Subcutaneous abdominal adipose tissue (tissue), 5 donors: Measurements from ENCODE around the gene ZDHHC18.
A peak's percentile ranks its signal among the peaks of the same experiment; 100 is the strongest.
"Not testable (repeated sequence)": the region's sequence is repeated elsewhere in the genome, so short reads cannot be mapped to it uniquely, and the experiment has no call there.

Experiments
- H3K27ac ChIP-seq: one replicate; pipeline ENCODE4 v1.7.0; 2013; ENCODE audit warnings: low read depth, mild to moderate bottlenecking, inconsistent platforms, low read length, moderate library complexity
- H3K27me3 ChIP-seq, 5 donors: one replicate each; pipeline ENCODE4 v1.7.0; 2013; ENCODE audit warnings: low read length in 5 of 5, inconsistent platforms in 1 of 5; ENCODE audit not compliant: control insufficient read depth in 5 of 5, insufficient read depth in 4 of 5
- H3K36me3 ChIP-seq, 5 donors: one replicate each; pipeline ENCODE4 v1.7.0; 2013; ENCODE audit warnings: low read length in 5 of 5; ENCODE audit not compliant: control insufficient read depth in 5 of 5, insufficient read depth in 5 of 5
- H3K4me1 ChIP-seq, 5 donors: one replicate each; pipeline ENCODE4 v1.7.0; 2013; ENCODE audit warnings: low read length in 5 of 5, mild to moderate bottlenecking in 3 of 5, moderate library complexity in 1 of 5; ENCODE audit not compliant: control insufficient read depth in 5 of 5, insufficient read depth in 5 of 5
- H3K4me3 ChIP-seq, 5 donors: one replicate each; pipeline ENCODE4 v1.7.0; 2013; ENCODE audit warnings: low read length in 5 of 5, low read depth in 1 of 5
- H3K9ac ChIP-seq, 5 donors: one replicate each; pipeline ENCODE4 v1.7.0; 2013; ENCODE audit warnings: low read length in 5 of 5, mild to moderate bottlenecking in 4 of 5, moderate library complexity in 3 of 5
- H3K9me3 ChIP-seq, 5 donors: one replicate each; pipeline ENCODE4 v1.7.0; 2013; ENCODE audit warnings: low read length in 5 of 5; ENCODE audit not compliant: control insufficient read depth in 5 of 5
- donor health status: healthy.
- donor health status: healthy.
- donor health status: healthy.
- donor health status: healthy.
- donor health status: healthy.

Gene ZDHHC18

DNA sequence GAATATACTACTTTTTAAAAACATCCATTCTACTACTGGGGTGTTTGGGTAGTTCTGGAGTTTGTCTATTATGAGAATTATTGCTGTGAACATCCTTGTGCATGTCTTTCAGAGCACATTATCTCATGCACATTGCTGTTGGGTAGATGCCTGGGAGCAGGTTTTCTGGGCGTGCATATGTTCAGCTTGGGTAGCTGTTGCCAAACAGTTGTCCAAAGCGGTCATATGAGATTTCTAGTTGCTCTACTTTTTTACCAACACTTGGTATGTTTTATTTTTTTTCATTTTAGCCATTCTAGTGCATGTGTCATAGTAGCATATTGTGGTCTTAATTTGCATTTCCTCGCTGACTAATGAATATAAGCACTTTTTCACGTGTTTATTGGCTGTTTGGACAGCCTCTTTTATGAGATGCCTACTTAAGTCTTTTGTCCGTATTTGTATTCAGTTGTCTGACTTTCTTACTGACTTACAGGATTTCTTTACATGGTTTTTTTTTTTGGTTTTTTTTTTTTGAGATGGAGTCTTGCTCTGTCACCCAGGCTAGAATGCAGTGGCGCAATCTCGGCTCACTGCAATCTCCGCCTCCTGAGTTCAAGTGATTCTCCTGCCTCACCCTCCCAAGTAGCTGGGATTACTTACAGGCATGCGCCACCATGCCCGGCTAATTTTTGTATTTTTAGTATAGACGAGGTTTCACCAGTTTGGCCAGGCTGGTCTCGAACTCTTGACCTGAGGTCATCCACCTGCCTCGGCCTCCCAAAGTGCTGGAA lies 18.1 kb downstream of the ZDHHC18 start:
- Histone ChIP-seq H3K27ac (no peak overlapping the region), H3K36me3 (peaks cover 5 to 64% (median 56%) of the 10 kb centered on the region in 5 donors), H3K4me3 (no peak overlapping the region), H3K9ac (no peak overlapping the region), H3K27me3 (no peaks in the 10 kb centered on the region), H3K9me3 (no peaks in the 10 kb centered on the region), H3K4me1 (peaks cover 0 to 10% (median 4%) of the 10 kb centered on the region in 5 donors)

DNA sequence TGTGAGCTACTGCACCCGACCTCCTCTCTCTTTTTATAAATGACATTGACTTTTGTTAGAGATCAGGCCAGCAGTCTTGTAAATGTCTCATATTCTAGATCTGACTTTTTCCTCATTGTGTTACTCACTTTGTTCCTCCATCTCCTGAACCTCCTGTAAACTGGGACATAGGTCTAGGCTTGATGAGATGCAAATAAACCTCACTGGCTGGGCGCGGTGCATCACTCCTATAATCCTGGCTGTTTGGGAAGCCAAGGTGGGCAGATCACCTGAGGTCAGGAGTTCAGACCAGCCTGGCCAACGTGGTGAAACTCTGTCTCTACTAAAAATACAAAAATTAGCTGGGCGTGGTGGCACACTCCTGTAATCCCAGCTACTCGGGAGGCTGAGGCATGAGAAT lies 21.3 kb downstream of the ZDHHC18 start:
- H3K27ac ChIP-seq, H3K4me3 ChIP-seq, H3K27me3 ChIP-seq, H3K9ac ChIP-seq, H3K9me3 ChIP-seq: not testable (repeated sequence)
- peaks cover 0 to 71% (median 66%) of the 10 kb centered on the region in 5 donors for H3K36me3 ChIP-seq
- peaks cover 0 to 10% (median 6%) of the 10 kb centered on the region in 5 donors for H3K4me1 ChIP-seq

- H3K4me1 ChIP-seq, result peaks cover 0 to 10% (median 6%) of the 10 kb centered on the region in 5 donors
- H3K36me3 ChIP-seq, result peaks cover 0 to 75% (median 66%) of the 10 kb centered on the region in 5 donors
- no peak overlapping the region for H3K4me3 ChIP-seq
- no peaks in the 10 kb centered on the region for H3K27me3 ChIP-seq
- H3K9me3 ChIP-seq, result no peaks in the 10 kb centered on the region
- no peak overlapping the region for H3K27ac ChIP-seq
- H3K9ac ChIP-seq, result peak overlapping the region in 1 of 5 donors; percentile 17
Measured at GRCh38 chr1:26848499-26848898, 22.0 kb downstream of the ZDHHC18 start.

GRCh38 chr1:26848941-26849774 lies 22.7 kb downstream of the ZDHHC18 start:
- H3K9ac ChIP-seq, result peak overlapping the region in 1 of 5 donors; percentile 17
- H3K4me1 ChIP-seq, result peaks cover 0 to 10% (median 6%) of the 10 kb centered on the region in 5 donors
- H3K36me3 ChIP-seq, result peaks cover 0 to 77% (median 70%) of the 10 kb centered on the region in 5 donors
- H3K27ac ChIP-seq, result no peak overlapping the region
- no peaks in the 10 kb centered on the region for H3K9me3 ChIP-seq
- no peak overlapping the region for H3K4me3 ChIP-seq
- no peaks in the 10 kb centered on the region for H3K27me3 ChIP-seq

- no peak overlapping the region for H3K9ac ChIP-seq
- peaks cover 0 to 93% (median 90%) of the 10 kb centered on the region in 5 donors for H3K36me3 ChIP-seq
- no peaks in the 10 kb centered on the region for H3K27me3 ChIP-seq
- no peak overlapping the region for H3K4me3 ChIP-seq
- no peak overlapping the region for H3K27ac ChIP-seq
- peaks cover 0 to 8% (median 6%) of the 10 kb centered on the region in 5 donors for H3K4me1 ChIP-seq
- H3K9me3 ChIP-seq, result no peaks in the 10 kb centered on the region
Measured at GRCh38 chr1:26851106-26851684, 24.7 kb downstream of the ZDHHC18 start.

GRCh38 chr1:26852701-26853100 lies 26.2 kb downstream of the ZDHHC18 start:
- Histone ChIP-seq H3K4me1 (peaks cover 0 to 8% (median 6%) of the 10 kb centered on the region in 5 donors), H3K9ac (no peak overlapping the region), H3K4me3 (no peak overlapping the region), H3K27ac (no peak overlapping the region), H3K36me3 (peaks cover 0 to 100% (median 95%) of the 10 kb centered on the region in 5 donors), H3K9me3 (no peaks in the 10 kb centered on the region), H3K27me3 (no peaks in the 10 kb centered on the region)

- no peak overlapping the region for H3K9ac ChIP-seq
- H3K36me3 ChIP-seq, result peaks cover 0 to 100% (median 93%) of the 10 kb centered on the region in 5 donors
- peaks cover 0 to 8% (median 6%) of the 10 kb centered on the region in 5 donors for H3K4me1 ChIP-seq
- H3K27ac ChIP-seq, result no peak overlapping the region
- no peaks in the 10 kb centered on the region for H3K9me3 ChIP-seq
- no peaks in the 10 kb centered on the region for H3K27me3 ChIP-seq
- H3K4me3 ChIP-seq, result no peak overlapping the region
Measured at GRCh38 chr1:26853156-26853555, 26.7 kb downstream of the ZDHHC18 start.

DNA sequence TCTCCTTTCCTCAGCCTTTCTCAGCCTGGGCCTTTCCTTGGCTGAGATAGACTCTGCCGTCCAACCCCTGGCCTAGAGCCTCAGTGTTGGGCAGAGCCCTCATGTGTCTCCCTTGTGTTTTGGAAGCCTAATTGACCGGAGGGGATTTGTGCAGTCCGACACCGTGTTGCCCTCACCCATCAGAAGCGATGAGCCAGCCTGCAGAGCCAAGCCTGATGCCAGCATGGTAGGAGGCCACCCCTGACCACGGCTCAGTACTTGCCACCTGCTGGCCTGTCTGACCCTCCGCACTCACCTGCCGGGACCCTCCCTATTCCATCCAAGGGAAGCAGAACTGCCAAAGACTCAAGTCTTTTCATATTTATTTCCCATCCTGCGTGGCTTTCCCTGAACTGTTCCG lies 27.1 kb downstream of the ZDHHC18 start:
- peaks cover 0 to 8% (median 3%) of the 10 kb centered on the region in 5 donors for H3K4me1 ChIP-seq
- no peak overlapping the region for H3K27ac ChIP-seq
- peaks cover 0 to 100% (median 89%) of the 10 kb centered on the region in 5 donors for H3K36me3 ChIP-seq
- H3K9me3 ChIP-seq, result no peaks in the 10 kb centered on the region
- no peak overlapping the region for H3K9ac ChIP-seq
- no peak overlapping the region for H3K4me3 ChIP-seq
- H3K27me3 ChIP-seq, result no peaks in the 10 kb centered on the region

DNA sequence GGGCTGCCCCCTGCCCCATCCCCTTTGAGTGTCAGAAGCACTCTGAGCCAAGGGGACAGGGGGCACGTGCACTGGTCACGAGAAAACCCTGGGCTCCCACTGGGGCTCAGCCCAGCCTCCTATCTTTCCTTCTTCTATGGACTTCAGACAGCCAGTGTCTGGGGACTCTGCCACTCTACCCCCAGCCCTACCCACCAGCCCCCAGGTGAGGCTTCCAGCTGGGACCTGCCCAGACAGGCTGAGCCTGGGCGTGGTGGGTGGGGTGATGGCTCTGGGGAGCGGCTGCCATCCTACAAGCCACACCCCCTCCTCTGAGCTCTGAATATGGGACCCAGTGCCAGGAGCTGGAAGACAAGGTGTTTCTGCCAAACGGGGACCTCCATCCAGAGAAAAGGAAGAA lies 28.4 kb downstream of the ZDHHC18 start:
- peaks cover 0 to 87% (median 75%) of the 10 kb centered on the region in 5 donors for H3K36me3 ChIP-seq
- H3K27me3 ChIP-seq, result no peaks in the 10 kb centered on the region
- no peak overlapping the region for H3K4me3 ChIP-seq
- H3K27ac ChIP-seq, result no peak overlapping the region
- H3K9ac ChIP-seq, result no peak overlapping the region
- no peaks in the 10 kb centered on the region for H3K9me3 ChIP-seq
- H3K4me1 ChIP-seq, result peaks cover 0 to 4% (median 0%) of the 10 kb centered on the region in 5 donors
